ENCODE data around the gene UBB. TPM values are rescaled to one million over a fixed set of nuclear protein-coding genes. Genes with fewer than 3 reads are reported as not detected.

The UBB gene
- total RNA-seq, 4 donors from 2014 or later, result 917 to 1,584 (median 1,245) TPM

- Histone ChIP-seq H3K36me3 (no peaks in the 10 kb centered on the region), H3K27ac (no peak overlapping the region), H3K27me3 (no peaks in the 10 kb centered on the region), H3K9me3 (no peaks in the 10 kb centered on the region), H3K4me3 (replicated peaks in 1 of 3) (peak overlapping the region in 1 of 3 donors; percentile 52), H3K4me1 (peaks cover 7% of the 10 kb centered on the region in 2 donors)
- intact Hi-C loops (cut with DNase I), result no loop called here
- 50 to 53% methylated on average over 10 of the region's 10 CpGs for WGBS, 2 donors
- TF ChIP-seq POLR2A (IDR thresholded peaks at IDR 0.05), result no peak
- no peak for TF ChIP-seq CTCF (IDR thresholded peaks at IDR 0.05)
- DNase-seq, result no peak
Observed at GRCh38 chr17:16351831-16352230, 29.1 kb upstream of the UBB start.

GRCh38 chr17:16352303-16352666 is 28.6 kb upstream of the UBB start:
- TF ChIP-seq POLR2A (IDR thresholded peaks at IDR 0.05) (no peak), CTCF (IDR thresholded peaks at IDR 0.05) (no peak)
- H3K27ac ChIP-seq, result no peak overlapping the region

GRCh38 chr17:16352667-16353316 is 28.1 kb upstream of the UBB start:
- 0 to 1% methylated on average over 21 to 22 of the region's 75 CpGs for WGBS, 2 donors
- peak; percentile 23 to 28 for DNase-seq
- intact Hi-C loops (cut with DNase I), result no loop called here
- Histone ChIP-seq H3K27me3 (no peaks in the 10 kb centered on the region), H3K4me1 (peaks cover 7% of the 10 kb centered on the region in 2 donors), H3K9me3 (no peaks in the 10 kb centered on the region), H3K4me3 (replicated peaks in 1 of 3) (peak overlapping the region; percentile 25 to 52 (median 35)), H3K36me3 (no peaks in the 10 kb centered on the region), H3K27ac (no peak overlapping the region)
- TF ChIP-seq CTCF (IDR thresholded peaks at IDR 0.05) (no peak), POLR2A (IDR thresholded peaks at IDR 0.05) (no peak)

More at GRCh38 chr17:16352303-16352666, 28.6 kb upstream of the UBB start:
- 0 to 1% methylated on average over 24 to 25 of the region's 25 CpGs for WGBS, 2 donors
- peak; percentile 23 to 25 for DNase-seq
- Histone ChIP-seq H3K4me3 (replicated peaks in 1 of 3) (peak overlapping the region in 2 of 3 donors; percentile 25 to 52), H3K27me3 (no peaks in the 10 kb centered on the region), H3K36me3 (no peaks in the 10 kb centered on the region), H3K4me1 (peaks cover 7% of the 10 kb centered on the region in 2 donors), H3K9me3 (no peaks in the 10 kb centered on the region)
- intact Hi-C loops (cut with DNase I), result no loop called here

- H3K4me3 ChIP-seq (replicated peaks in 1 of 3), result peak within 1 kb of the TSS; percentile 25 to 52 (median 35)
- intact Hi-C loops (cut with DNase I), result no loop called here
- peak; percentile 33 to 43 for DNase-seq
- WGBS, 2 donors, result 54 to 64% methylated on average over 19 to 23 of the region's 83 CpGs
- peaks cover 7% of the 10 kb centered on the region in 2 donors for H3K4me1 ChIP-seq
- TF ChIP-seq POLR2A (IDR thresholded peaks at IDR 0.05) (peak in 1 of 2 donors; percentile 43), CTCF (IDR thresholded peaks at IDR 0.05) (peak in 3 of 6 experiments; percentile 20 to 38 (median 30))
- H3K27me3 ChIP-seq, result no peaks in the 10 kb centered on the region
- no peaks in the 10 kb centered on the region for H3K36me3 ChIP-seq
- no peaks in the 10 kb centered on the region for H3K9me3 ChIP-seq
- H3K27ac ChIP-seq, result no peak within 1 kb of the TSS
Observed at GRCh38 chr17:16353317-16354174, 27.3 kb upstream of the UBB start, which contains the start of gene CENPV. Gene CENPV, minus strand, starts transcription at chr17:16353469. Its CDS starts 33 bp downstream, at chr17:16353436.

Measured in thyroid gland (tissue), 4 donors.